GM23338 (cell line): ENCODE measurements around the gene GUCY2F. TPM values are rescaled to one million over a fixed set of nuclear protein-coding genes. Genes with fewer than 3 reads are reported as not detected.

Source experiments
- ATAC-seq: fragments of 200-7000 bp; cut with Tn5 transposase; 3 replicates; pipeline ENCODE4 v1.9.1; 2020
- DNase-seq: peaks from one replicate; pipeline ENCODE4 v3.0.0-alpha.2; 2015; ENCODE audit warnings: low spot score
- H2AFZ ChIP-seq: fragments of 200-600 bp; sonication (generic); 2 replicates; pipeline ENCODE4 v1.8.0; 2016; ENCODE audit warnings: antibody characterized with exemption, mild to moderate bottlenecking, moderate library complexity
- H3F3A ChIP-seq: fragments of 200-600 bp; sonication (generic); replicated peaks from 2 replicates; pipeline ENCODE4 v1.8.0; 2017; ENCODE audit warnings: antibody characterized with exemption, mixed run types, low read depth
- H3K27ac ChIP-seq: fragments of 200-600 bp; sonication (generic); 2 replicates; pipeline ENCODE4 v1.6.1; 2016; ENCODE audit warnings: low read depth
- H3K27me3 ChIP-seq: fragments of 200-600 bp; sonication (generic); 2 replicates; pipeline ENCODE4 v1.8.0; 2016; ENCODE audit warnings: mild to moderate bottlenecking, mixed run types, moderate library complexity; ENCODE audit not compliant: insufficient read depth
- H3K36me3 ChIP-seq: fragments of 200-600 bp; sonication (generic); 2 replicates; pipeline ENCODE4 v1.8.0; 2016; ENCODE audit warnings: mild to moderate bottlenecking; ENCODE audit not compliant: insufficient read depth
- H3K4me1 ChIP-seq: fragments of 200-600 bp; sonication (generic); 2 replicates; pipeline ENCODE4 v1.8.0; 2016; ENCODE audit warnings: mild to moderate bottlenecking, moderate library complexity; ENCODE audit not compliant: insufficient read depth
- H3K4me2 ChIP-seq: fragments of 200-600 bp; sonication (generic); 2 replicates; pipeline ENCODE4 v1.7.1; 2017; ENCODE audit warnings: mixed run types
- H3K4me3 ChIP-seq: fragments of 200-600 bp; sonication (generic); 2 replicates; pipeline ENCODE4 v1.6.1; 2016; ENCODE audit warnings: mixed run types
- H3K79me2 ChIP-seq: fragments of 200-600 bp; sonication (generic); replicated peaks from 2 replicates; pipeline ENCODE4 v1.8.0; 2017; ENCODE audit warnings: mild to moderate bottlenecking; ENCODE audit not compliant: insufficient read depth
- H3K9me2 ChIP-seq: fragments of 200-600 bp; sonication (generic); 2 replicates; pipeline ENCODE4 v1.8.0; 2017; ENCODE audit not compliant: insufficient read depth
- H4K20me1 ChIP-seq: fragments of 200-600 bp; sonication (generic); replicated peaks from 2 replicates; pipeline ENCODE4 v1.8.0; 2017; ENCODE audit warnings: mild to moderate bottlenecking; ENCODE audit not compliant: insufficient read depth
- H3K27ac Mint-ChIP-seq: 2 replicates; pipeline ENCODE4 v1.8.0; 2020; ENCODE audit warnings: inconsistent platforms, mild to moderate bottlenecking, moderate library complexity, mixed read lengths
- H3K27me3 Mint-ChIP-seq: 3 replicates; pipeline ENCODE4 v1.8.0; 2022; ENCODE audit warnings: low read depth, mild to moderate bottlenecking, moderate library complexity, mixed read lengths, inconsistent platforms; ENCODE audit not compliant: insufficient read depth, poor library complexity
- H3K36me3 Mint-ChIP-seq: 3 replicates; pipeline ENCODE4 v1.8.0; 2021; ENCODE audit warnings: low read depth, mild to moderate bottlenecking, inconsistent platforms, moderate library complexity, mixed read lengths
- H3K4me1 Mint-ChIP-seq: 3 replicates; pipeline ENCODE4 v1.8.0; 2020; ENCODE audit warnings: mild to moderate bottlenecking, inconsistent platforms, mixed read lengths
- H3K4me3 Mint-ChIP-seq: 3 replicates; pipeline ENCODE4 v1.8.0; 2021; ENCODE audit warnings: moderate library complexity, mild to moderate bottlenecking, inconsistent platforms, mixed read lengths
- H3K9me3 Mint-ChIP-seq: 3 replicates; pipeline ENCODE4 v1.8.0; 2020; ENCODE audit warnings: moderate library complexity, mild to moderate bottlenecking, inconsistent platforms, mixed read lengths
- CREB1 ChIP-seq: fragments of 250-450 bp; sonication (Bioruptor Pico); IDR thresholded peaks from 2 replicates; pipeline ENCODE4 v1.5.0; 2020; ENCODE audit warnings: low read depth, mild to moderate bottlenecking, moderate library complexity
- ETS1 ChIP-seq: IDR thresholded peaks from 2 replicates; pipeline ENCODE4 v1.6.1; 2016; ENCODE audit warnings: antibody characterized with exemption
- EZH2 ChIP-seq: fragments of 200-600 bp; sonication (generic); IDR thresholded peaks from one replicate; pipeline ENCODE4 v1.8.0; 2017; ENCODE audit warnings: antibody characterized with exemption, mild to moderate bottlenecking, low read depth; ENCODE audit not compliant: unreplicated experiment
- EZH2phosphoT487 ChIP-seq: fragments of 200-600 bp; sonication (generic); IDR thresholded peaks from one replicate; pipeline ENCODE4 v1.8.1; 2018; ENCODE audit warnings: antibody characterized with exemption; ENCODE audit not compliant: unreplicated experiment
- JUNB ChIP-seq: IDR thresholded peaks from one replicate; pipeline ENCODE4 v1.6.1; 2016; ENCODE audit warnings: antibody characterized with exemption; ENCODE audit not compliant: unreplicated experiment
- POLR2AphosphoS5 ChIP-seq: IDR thresholded peaks from 2 replicates; pipeline ENCODE4 v1.6.1; 2016; ENCODE audit warnings: antibody characterized with exemption, low read depth
- REST ChIP-seq: IDR thresholded peaks from one replicate; pipeline ENCODE4 v1.6.1; 2018; ENCODE audit warnings: antibody characterized with exemption; ENCODE audit not compliant: unreplicated experiment
- STAT1 ChIP-seq: IDR thresholded peaks from one replicate; pipeline ENCODE4 v1.6.1; 2016; ENCODE audit warnings: antibody characterized with exemption; ENCODE audit not compliant: unreplicated experiment
- ZNF114 ChIP-seq: fragments of 250-450 bp; sonication (Bioruptor Pico); IDR thresholded peaks from 2 replicates; pipeline ENCODE4 v1.5.0; 2020; ENCODE audit warnings: mild to moderate bottlenecking, moderate library complexity
- ZNF331 ChIP-seq: fragments of 250-450 bp; sonication (Bioruptor Pico); IDR thresholded peaks from 2 replicates; pipeline ENCODE4 v1.5.0; 2020; ENCODE audit warnings: low read depth, mild to moderate bottlenecking, moderate library complexity
- polyA plus RNA-seq: library from polyadenylated mRNA; unstranded; fragments of >200 nt; fragmentation: Nextera tagmentation; extraction: Ambion mirVana; gene quantifications from 2 replicates; pipeline ENCODE4 v1.2.1, GENCODE V29; 2016
- total RNA-seq: library from RNA; depleted of rRNA; stranded (reverse); fragments of >200 nt; shearing (Covaris generic); gene quantifications from 2 replicates; pipeline ENCODE4 v1.2.3, GENCODE V29; 2014

The GUCY2F gene
- total and polyA plus RNA-seq, 2 experiments from 2014 or later = 0.06 to 0.10 TPM

- Histone ChIP-seq H4K20me1 (no peaks in the 10 kb centered on the region), H3K27me3 (no peaks in the 10 kb centered on the region), H2AFZ (no peak overlapping the region), H3K9me2 (no peaks in the 10 kb centered on the region), H3K27ac (no peak overlapping the region), H3K36me3 (no peaks in the 10 kb centered on the region), H3K4me1 (no peaks in the 10 kb centered on the region), H3K4me2 (no peak overlapping the region), H3K4me3 (no peak overlapping the region), H3K79me2 (no peaks in the 10 kb centered on the region), H3F3A (no peaks in the 10 kb centered on the region)
- DNase-seq (no peak), ATAC-seq (no peak)
- Mint-ChIP-seq H3K9me3 (no peaks in the 10 kb centered on the region), H3K36me3 (no peaks in the 10 kb centered on the region), H3K4me1 (peaks cover 3% of the 10 kb centered on the region; the same call in 1 of the 3 replicates), H3K4me3 (no peak overlapping the region), H3K27ac (no peak overlapping the region), H3K27me3 (peaks cover 1% of the 10 kb centered on the region)
- no peak for TF ChIP-seq EZH2
- no peak for TF ChIP-seq POLR2AphosphoS5
- TF ChIP-seq REST = no peak
- no peak for TF ChIP-seq ETS1
- no peak for TF ChIP-seq JUNB
- no peak for TF ChIP-seq EZH2phosphoT487
Observed at GRCh38 chrX:109392895-109393294, 89.0 kb downstream of the GUCY2F start.

- Histone ChIP-seq H3K79me2 (no peaks in the 10 kb centered on the region), H4K20me1 (no peaks in the 10 kb centered on the region), H3K36me3 (no peaks in the 10 kb centered on the region), H3K4me2 (no peak overlapping the region), H2AFZ (no peak overlapping the region), H3K27ac (no peak overlapping the region), H3K4me3 (no peak overlapping the region), H3K27me3 (no peaks in the 10 kb centered on the region), H3F3A (no peaks in the 10 kb centered on the region), H3K4me1 (no peaks in the 10 kb centered on the region), H3K9me2 (no peaks in the 10 kb centered on the region)
- no peaks in the 10 kb centered on the region for H3K9me3 Mint-ChIP-seq
- ATAC-seq (no peak), DNase-seq (no peak)
- peaks cover 1% of the 10 kb centered on the region for H3K27me3 Mint-ChIP-seq
- H3K36me3 Mint-ChIP-seq = no peaks in the 10 kb centered on the region
- no peak overlapping the region for H3K4me3 Mint-ChIP-seq
- H3K4me1 Mint-ChIP-seq = peaks cover 3% of the 10 kb centered on the region; the same call in 1 of the 3 replicates
- no peak overlapping the region for H3K27ac Mint-ChIP-seq
- no peak for TF ChIP-seq ZNF331 (CRISPR knock-in tag)
- no peak for TF ChIP-seq JUNB
- no peak for TF ChIP-seq STAT1
- no peak for TF ChIP-seq REST
- TF ChIP-seq EZH2phosphoT487 = no peak
- TF ChIP-seq CREB1 (CRISPR knock-in tag) = no peak
- no peak for TF ChIP-seq ETS1
- no peak for TF ChIP-seq EZH2
- TF ChIP-seq POLR2AphosphoS5 = no peak
- no peak for TF ChIP-seq ZNF114
Observed at GRCh38 chrX:109390556-109390955, 91.3 kb downstream of the GUCY2F start.
